Stimulated activated naive CD8-positive, alpha-beta T cell treated with anti-CD3 and anti-CD28 coated beads, Interleukin-15, Interleukin-2, amounts not matched to agents 100 ng/mL and 50 ng/mL, for 24 hours (primary cell): ENCODE measurements around the gene CYP39A1.

Experiments used
- H3K27ac Mint-ChIP-seq: one replicate; pipeline ENCODE4 v1.8.0; 2021; ENCODE audit warnings: mild to moderate bottlenecking, mixed read lengths
- H3K27me3 Mint-ChIP-seq: one replicate; pipeline ENCODE4 v1.8.0; 2021; ENCODE audit warnings: mixed read lengths
- H3K36me3 Mint-ChIP-seq: one replicate; pipeline ENCODE4 v1.8.0; 2021; ENCODE audit warnings: low read depth, mixed read lengths
- H3K4me1 Mint-ChIP-seq: one replicate; pipeline ENCODE4 v1.8.0; 2021; ENCODE audit warnings: low read depth, mixed read lengths
- H3K4me3 Mint-ChIP-seq: one replicate; pipeline ENCODE4 v1.8.0; 2021; ENCODE audit warnings: mild to moderate bottlenecking, mixed read lengths
- H3K9me3 Mint-ChIP-seq: one replicate; pipeline ENCODE4 v1.8.0; 2021; ENCODE audit warnings: mixed read lengths

CYP39A1 gene

DNA sequence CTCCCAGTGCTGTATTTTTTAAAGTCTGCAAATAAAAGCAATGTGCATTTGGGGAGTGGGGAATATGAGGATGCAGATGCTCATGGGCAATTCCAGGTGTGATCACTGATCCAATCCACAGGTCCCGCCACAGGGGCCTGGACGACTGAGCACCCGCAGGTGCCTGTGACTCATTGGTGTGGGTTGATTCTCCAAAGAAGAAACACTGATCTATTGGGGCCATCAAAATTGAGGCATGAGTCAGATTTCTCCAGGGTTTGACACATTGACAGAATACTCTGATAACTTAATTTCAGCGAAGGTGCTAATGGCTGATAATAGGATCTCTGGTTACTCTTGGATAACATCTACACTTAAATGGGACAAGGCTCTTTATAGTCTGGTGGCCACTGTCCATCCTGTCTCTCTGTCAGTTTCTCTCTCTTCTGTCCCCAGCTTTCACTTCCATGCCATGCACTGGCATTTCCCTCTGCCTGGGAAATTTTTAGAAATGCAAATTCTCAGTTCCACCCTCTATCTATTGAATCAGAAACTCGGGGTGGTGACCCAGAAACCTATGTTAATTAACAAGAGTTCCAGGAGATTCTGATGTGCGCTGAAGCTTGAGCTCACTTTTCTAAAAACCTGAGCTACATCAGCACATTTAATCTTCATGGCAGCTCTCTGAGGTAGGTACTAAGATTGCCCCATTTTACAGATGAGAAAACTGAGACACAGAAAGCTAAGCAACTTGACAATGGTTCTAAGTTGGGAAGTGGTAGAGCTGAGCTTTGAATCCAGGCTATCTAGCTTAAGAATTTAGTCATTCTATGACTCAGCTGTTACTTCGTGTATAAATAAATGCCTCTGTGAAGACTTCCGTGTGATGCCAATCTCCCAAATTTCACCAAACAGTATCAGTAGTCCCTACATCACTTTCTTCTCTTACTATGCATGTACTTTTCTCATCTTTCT lies 151.2 kb downstream of the CYP39A1 start:
- Mint-ChIP-seq H3K36me3 (no peaks in the 10 kb centered on the region), H3K9me3 (no peaks in the 10 kb centered on the region), H3K27me3 (peaks cover 33% of the 10 kb centered on the region), H3K4me1 (no peaks in the 10 kb centered on the region), H3K4me3 (no peak overlapping the region), H3K27ac (no peak overlapping the region)

DNA sequence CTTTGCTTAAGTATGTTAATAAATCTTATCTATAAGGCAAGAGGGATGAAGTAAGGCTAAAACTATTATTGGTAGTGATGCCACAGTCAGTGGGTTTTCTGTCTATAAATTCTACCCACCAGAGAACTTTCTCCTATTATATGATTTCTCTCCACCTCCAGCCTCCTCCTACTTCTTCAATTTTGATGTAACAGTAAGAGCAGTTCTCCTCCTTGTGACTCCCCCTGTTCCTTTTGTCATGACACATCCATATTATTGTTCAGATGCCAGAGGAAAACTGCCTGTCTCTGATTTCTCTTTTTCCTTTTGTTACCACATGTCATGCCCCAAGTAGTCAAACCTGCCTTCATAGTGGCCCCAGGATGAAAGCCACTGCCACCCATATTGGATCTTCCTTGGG lies 152.2 kb downstream of the CYP39A1 start:
- Mint-ChIP-seq H3K4me3 (no peak overlapping the region), H3K9me3 (no peaks in the 10 kb centered on the region), H3K27me3 (peaks cover 39% of the 10 kb centered on the region), H3K36me3 (no peaks in the 10 kb centered on the region), H3K27ac (no peak overlapping the region), H3K4me1 (no peaks in the 10 kb centered on the region)
